Osteoblast (primary cell): ENCODE results near the gene MAPK8. TPM values are rescaled to one million over a fixed set of nuclear protein-coding genes. Genes with fewer than 3 reads are reported as not detected.

Source experiments
- DNase-seq: peaks from one replicate; pipeline ENCODE4 v3.0.0; 2011; ENCODE audit warnings: low spot score, mixed read lengths; ENCODE audit not compliant: insufficient read length; ENCODE audit errors: missing footprints
- H2AFZ ChIP-seq: 2 replicates; pipeline ENCODE4 v1.6.0; 2011; ENCODE audit warnings: mild to moderate bottlenecking, low read length
- H3K27ac ChIP-seq: 2 replicates; pipeline ENCODE4 v1.5.1; 2011; ENCODE audit warnings: mild to moderate bottlenecking, low read depth, low read length, moderate library complexity
- H3K27me3 ChIP-seq: 2 replicates; pipeline ENCODE4 v1.6.0; 2012; ENCODE audit warnings: mild to moderate bottlenecking, control low read depth, inconsistent platforms, low read length, moderate library complexity; ENCODE audit not compliant: insufficient read depth
- H3K36me3 ChIP-seq: 2 replicates; pipeline ENCODE4 v1.5.1; 2011; ENCODE audit warnings: mild to moderate bottlenecking, low read length, control low read depth, moderate library complexity; ENCODE audit not compliant: insufficient read depth
- H3K4me1 ChIP-seq: 2 replicates; pipeline ENCODE4 v1.5.1; 2011; ENCODE audit warnings: mild to moderate bottlenecking, low read length, control low read depth, moderate library complexity; ENCODE audit not compliant: insufficient read depth
- H3K4me2 ChIP-seq: 2 replicates; pipeline ENCODE4 v1.6.0; 2011; ENCODE audit warnings: mild to moderate bottlenecking, low read length; ENCODE audit not compliant: insufficient read depth
- H3K4me3 ChIP-seq: fragments of 200-600 bp; sonication (generic); 3 replicates; pipeline ENCODE4 v1.5.1; 2012; ENCODE audit warnings: mild to moderate bottlenecking, low read length, inconsistent platforms; ENCODE audit not compliant: insufficient read depth
- H3K79me2 ChIP-seq: 2 replicates; pipeline ENCODE4 v1.6.0; 2012; ENCODE audit warnings: mild to moderate bottlenecking, low read length, control low read depth, inconsistent platforms; ENCODE audit not compliant: insufficient read depth
- H3K9me3 ChIP-seq: 2 replicates; pipeline ENCODE4 v1.5.1; 2011; ENCODE audit warnings: low read depth, low read length, control low read depth
- H4K20me1 ChIP-seq: 2 replicates; pipeline ENCODE4 v1.6.0; 2012; ENCODE audit warnings: mild to moderate bottlenecking, low read length, control low read depth; ENCODE audit not compliant: insufficient read depth
- total RNA-seq: library from RNA; depleted of rRNA; stranded (reverse); fragments of >200 nt; gene quantifications from 2 replicates; pipeline ENCODE4 v1.2.3, GENCODE V29; 2012
- TF ChIP-seq, protein P1 (sequence below): IDR thresholded peaks from 2 replicates; pipeline ENCODE4 v1.5.1; 2011; ENCODE audit warnings: mild to moderate bottlenecking, low read depth, low read length, moderate library complexity; ENCODE audit errors: extremely low read depth

MAPK8 gene
- total RNA-seq, 1 donor: 55.7 TPM

GRCh38 chr10:48480397-48481374 lies 174.2 kb downstream of the MAPK8 start:
- peaks cover 5% of the 10 kb centered on the region for H3K4me1 ChIP-seq
- no peaks in the 10 kb centered on the region for H3K9me3 ChIP-seq
- H3K36me3 ChIP-seq: peaks cover 38% of the 10 kb centered on the region
- H3K27ac ChIP-seq: no peak overlapping the region
- H3K4me3 ChIP-seq: no peak overlapping the region
- no peak for DNase-seq
- H3K79me2 ChIP-seq: peaks cover 94% of the 10 kb centered on the region
- TF ChIP-seq, protein P1, sequence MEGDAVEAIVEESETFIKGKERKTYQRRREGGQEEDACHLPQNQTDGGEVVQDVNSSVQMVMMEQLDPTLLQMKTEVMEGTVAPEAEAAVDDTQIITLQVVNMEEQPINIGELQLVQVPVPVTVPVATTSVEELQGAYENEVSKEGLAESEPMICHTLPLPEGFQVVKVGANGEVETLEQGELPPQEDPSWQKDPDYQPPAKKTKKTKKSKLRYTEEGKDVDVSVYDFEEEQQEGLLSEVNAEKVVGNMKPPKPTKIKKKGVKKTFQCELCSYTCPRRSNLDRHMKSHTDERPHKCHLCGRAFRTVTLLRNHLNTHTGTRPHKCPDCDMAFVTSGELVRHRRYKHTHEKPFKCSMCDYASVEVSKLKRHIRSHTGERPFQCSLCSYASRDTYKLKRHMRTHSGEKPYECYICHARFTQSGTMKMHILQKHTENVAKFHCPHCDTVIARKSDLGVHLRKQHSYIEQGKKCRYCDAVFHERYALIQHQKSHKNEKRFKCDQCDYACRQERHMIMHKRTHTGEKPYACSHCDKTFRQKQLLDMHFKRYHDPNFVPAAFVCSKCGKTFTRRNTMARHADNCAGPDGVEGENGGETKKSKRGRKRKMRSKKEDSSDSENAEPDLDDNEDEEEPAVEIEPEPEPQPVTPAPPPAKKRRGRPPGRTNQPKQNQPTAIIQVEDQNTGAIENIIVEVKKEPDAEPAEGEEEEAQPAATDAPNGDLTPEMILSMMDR: no peak
- no peak overlapping the region for H3K4me2 ChIP-seq
- H4K20me1 ChIP-seq: peaks cover 19% of the 10 kb centered on the region
- no peak overlapping the region for H2AFZ ChIP-seq
- H3K27me3 ChIP-seq: no peaks in the 10 kb centered on the region

GRCh38 chr10:48481385-48481784 lies 174.9 kb downstream of the MAPK8 start:
- Histone ChIP-seq H3K9me3 (no peaks in the 10 kb centered on the region), H3K79me2 (peaks cover 90% of the 10 kb centered on the region), H3K27ac (no peak overlapping the region), H4K20me1 (peaks cover 14% of the 10 kb centered on the region), H3K4me1 (peaks cover 5% of the 10 kb centered on the region), H3K4me2 (no peak overlapping the region), H3K27me3 (no peaks in the 10 kb centered on the region), H3K36me3 (peaks cover 32% of the 10 kb centered on the region), H2AFZ (no peak overlapping the region), H3K4me3 (no peak overlapping the region)
- DNase-seq: no peak
- TF ChIP-seq, protein P1: no peak

DNA sequence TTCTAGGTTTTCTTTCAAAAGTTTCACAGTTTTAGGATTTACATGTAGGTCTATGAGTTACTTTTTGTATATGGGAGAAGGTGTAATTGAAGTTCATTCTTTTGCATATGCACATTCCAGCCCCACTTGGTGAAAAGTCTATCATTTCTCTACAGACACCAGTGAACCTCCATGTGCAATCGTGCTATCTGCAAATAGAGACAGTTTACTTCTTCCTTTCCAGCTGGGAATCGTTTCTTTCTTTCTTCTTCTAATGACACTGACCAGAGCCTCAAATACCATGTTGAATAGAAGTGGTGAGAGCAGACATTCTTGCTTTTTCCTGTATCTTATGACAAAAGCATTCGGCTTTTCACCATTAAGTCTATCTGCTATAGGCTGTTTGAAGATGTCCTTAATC lies 175.7 kb downstream of the MAPK8 start:
- DNase-seq: no peak
- Histone ChIP-seq H3K36me3 (peaks cover 24% of the 10 kb centered on the region), H2AFZ (no peak overlapping the region), H3K27me3 (no peaks in the 10 kb centered on the region), H3K79me2 (peaks cover 86% of the 10 kb centered on the region), H4K20me1 (peaks cover 14% of the 10 kb centered on the region), H3K4me1 (peaks cover 5% of the 10 kb centered on the region), H3K4me3 (no peak overlapping the region), H3K9me3 (no peaks in the 10 kb centered on the region), H3K27ac (no peak overlapping the region), H3K4me2 (no peak overlapping the region)
- TF ChIP-seq, protein P1: no peak

DNA sequence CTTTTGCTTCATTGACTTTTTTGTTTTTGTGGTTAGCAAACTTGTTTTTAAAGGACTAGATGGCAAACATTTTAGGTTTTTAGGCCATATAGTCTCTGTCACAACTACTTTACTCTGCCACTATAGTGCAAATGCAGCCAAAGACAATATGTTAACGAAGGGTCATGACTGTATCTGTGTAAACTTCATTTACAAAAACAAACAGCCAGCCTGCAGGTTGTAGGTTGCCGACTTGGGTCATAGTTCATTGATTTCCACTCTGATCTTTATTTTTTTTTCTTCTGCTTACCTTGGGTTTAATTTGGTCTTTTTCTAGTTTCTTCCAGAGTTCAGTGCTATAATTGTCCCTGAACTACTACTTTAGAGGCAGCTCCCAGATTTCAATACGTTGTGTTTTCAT lies 178.4 kb downstream of the MAPK8 start:
- Histone ChIP-seq H3K27ac (no peak overlapping the region), H3K4me1 (no peaks in the 10 kb centered on the region), H3K4me2 (no peak overlapping the region), H3K27me3 (no peaks in the 10 kb centered on the region), H3K79me2 (peaks cover 85% of the 10 kb centered on the region), H2AFZ (no peak overlapping the region), H4K20me1 (peaks cover 9% of the 10 kb centered on the region), H3K9me3 (no peaks in the 10 kb centered on the region), H3K4me3 (no peak overlapping the region), H3K36me3 (peaks cover 6% of the 10 kb centered on the region)
- TF ChIP-seq, protein P1: no peak
- peak; percentile 68 for DNase-seq
